Lower leg skin (tissue), 3 donors: Measurements from ENCODE around the gene CETN1.

Source experiments
- CTCF ChIP-seq, 3 donors: fragments of 450-650 bp; IDR thresholded peaks; one replicate each; pipeline ENCODE4 v1.5.1; 2016; ENCODE audit warnings: antibody characterized with exemption in 3 of 3, mild to moderate bottlenecking in 3 of 3, moderate library complexity in 2 of 3
- POLR2A ChIP-seq, 2 donors: fragments of 450-650 bp; IDR thresholded peaks; one replicate each; pipeline ENCODE4 v1.6.1; 2016 to 2017; ENCODE audit warnings: antibody characterized with exemption in 2 of 2, mild to moderate bottlenecking in 1 of 2, moderate library complexity in 1 of 2

DNA sequence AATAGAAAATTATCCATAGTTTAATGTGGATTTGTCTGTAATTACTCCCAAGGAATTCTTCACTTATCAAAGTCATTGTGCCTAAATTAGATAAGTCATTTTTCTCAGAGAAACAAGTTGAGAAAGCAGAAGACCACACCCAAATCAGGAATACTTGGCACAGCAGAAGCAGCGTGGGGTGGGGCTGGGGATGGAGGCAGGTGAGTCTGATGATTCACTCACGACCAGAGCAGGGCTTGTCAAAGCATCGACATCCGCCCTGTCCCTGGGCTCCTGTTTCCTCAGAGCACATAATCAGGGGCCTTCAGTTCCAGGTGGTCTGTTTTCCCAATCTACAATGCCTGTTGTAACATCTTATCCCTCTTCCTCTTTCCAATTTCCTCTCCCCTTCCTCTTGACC lies 48.2 kb upstream of the CETN1 start:
- TF ChIP-seq CTCF (IDR thresholded peaks at IDR 0.05), result no peak
- TF ChIP-seq POLR2A (IDR thresholded peaks at IDR 0.05), result no peak
